Loucy (cell line): Measurements from ENCODE around the gene PDHB.
A peak's percentile ranks its signal among the peaks of the same experiment; 100 is the strongest.

ENCODE experiments used
- H2AFZ ChIP-seq: fragments of 200-600 bp; sonication (generic); 2 replicates; pipeline ENCODE4 v1.6.0; 2016; ENCODE audit warnings: antibody characterized with exemption, mild to moderate bottlenecking, low read length, moderate library complexity
- H3F3A ChIP-seq: fragments of 200-600 bp; 2 replicates; pipeline ENCODE4 v1.6.0; 2016; ENCODE audit warnings: antibody characterized with exemption, low read depth, mild to moderate bottlenecking
- H3K27me3 ChIP-seq: fragments of 200-600 bp; sonication (generic); 2 replicates; pipeline ENCODE4 v1.6.1; 2014; ENCODE audit warnings: low read length, mild to moderate bottlenecking; ENCODE audit not compliant: insufficient read depth, poor library complexity, severe bottlenecking
- H3K36me3 ChIP-seq: fragments of 200-600 bp; sonication (generic); 2 replicates; pipeline ENCODE4 v1.6.1; 2016; ENCODE audit warnings: low read length; ENCODE audit not compliant: insufficient read depth
- H3K4me1 ChIP-seq: fragments of 200-600 bp; sonication (generic); 2 replicates; pipeline ENCODE4 v1.5.1; 2014; ENCODE audit warnings: low read length, mild to moderate bottlenecking; ENCODE audit not compliant: insufficient read depth, poor library complexity, severe bottlenecking
- H3K4me2 ChIP-seq: fragments of 200-600 bp; sonication (generic); 2 replicates; pipeline ENCODE4 v1.6.0; 2014; ENCODE audit warnings: antibody characterized with exemption, low read length, low read depth, mild to moderate bottlenecking; ENCODE audit not compliant: poor library complexity, severe bottlenecking
- H3K4me3 ChIP-seq: fragments of 200-600 bp; sonication (generic); 2 replicates; pipeline ENCODE4 v1.5.1; 2014; ENCODE audit warnings: low read length, mild to moderate bottlenecking, mixed read lengths; ENCODE audit not compliant: poor library complexity, severe bottlenecking
- H3K79me2 ChIP-seq: fragments of 200-600 bp; sonication (generic); 2 replicates; pipeline ENCODE4 v1.6.1; 2014; ENCODE audit warnings: low read length; ENCODE audit not compliant: insufficient read depth
- H3K9ac ChIP-seq: fragments of 200-600 bp; sonication (generic); 2 replicates; pipeline ENCODE4 v1.6.0; 2014; ENCODE audit warnings: mild to moderate bottlenecking, low read depth, low read length, moderate library complexity; ENCODE audit not compliant: poor library complexity, severe bottlenecking
- H3K9me2 ChIP-seq: fragments of 200-600 bp; sonication (generic); replicated peaks from 2 replicates; pipeline ENCODE4 v1.6.1; 2016; ENCODE audit warnings: low read depth, low read length, mixed read lengths
- H3K9me3 ChIP-seq: fragments of 200-600 bp; sonication (generic); 2 replicates; pipeline ENCODE4 v1.6.1; 2014; ENCODE audit warnings: mild to moderate bottlenecking, antibody characterized with exemption, low read length, low read depth; ENCODE audit not compliant: insufficient read depth
- H4K20me1 ChIP-seq: fragments of 200-600 bp; sonication (generic); 2 replicates; pipeline ENCODE4 v1.6.0; 2014; ENCODE audit warnings: antibody characterized with exemption, low read length, mild to moderate bottlenecking; ENCODE audit not compliant: insufficient read depth, poor library complexity, severe bottlenecking
- CTCF ChIP-seq: fragments of 200-600 bp; sonication (generic); conservative IDR thresholded peaks from 2 replicates; pipeline ENCODE4 v1.5.1; 2014; ENCODE audit warnings: mild to moderate bottlenecking, antibody characterized with exemption, low read length
- EZH2phosphoT487 ChIP-seq: fragments of 200-600 bp; IDR thresholded peaks from 2 replicates; pipeline ENCODE4 v1.6.1; 2018; ENCODE audit warnings: antibody characterized with exemption, mild to moderate bottlenecking, moderate library complexity, borderline replicate concordance

PDHB gene

GRCh38 chr3:58473275-58473674 lies 39.6 kb upstream of the PDHB start:
- TF ChIP-seq CTCF (no peak), EZH2phosphoT487 (no peak)
- no peaks in the 10 kb centered on the region for H3K36me3 ChIP-seq
- no peaks in the 10 kb centered on the region for H3K9me3 ChIP-seq
- peaks cover 30% of the 10 kb centered on the region for H3K4me1 ChIP-seq
- H3K4me3 ChIP-seq, result no peak overlapping the region
- H3F3A ChIP-seq, result peaks cover 5% of the 10 kb centered on the region; the same call in 1 of the 2 replicates
- H4K20me1 ChIP-seq, result no peaks in the 10 kb centered on the region
- H3K27me3 ChIP-seq, result no peaks in the 10 kb centered on the region
- H3K9me2 ChIP-seq, result no peaks in the 10 kb centered on the region
- H3K4me2 ChIP-seq, result no peak overlapping the region
- H3K9ac ChIP-seq, result no peak overlapping the region
- H3K79me2 ChIP-seq, result no peaks in the 10 kb centered on the region
- no peak overlapping the region for H2AFZ ChIP-seq

- H3K9ac ChIP-seq, result no peak overlapping the region
- H3K4me3 ChIP-seq, result peak overlapping the region; percentile 2
- H3F3A ChIP-seq, result peaks cover 5% of the 10 kb centered on the region; the same call in 1 of the 2 replicates
- peaks cover 30% of the 10 kb centered on the region for H3K4me1 ChIP-seq
- no peaks in the 10 kb centered on the region for H3K36me3 ChIP-seq
- H4K20me1 ChIP-seq, result no peaks in the 10 kb centered on the region
- H3K79me2 ChIP-seq, result no peaks in the 10 kb centered on the region
- H3K9me3 ChIP-seq, result no peaks in the 10 kb centered on the region
- no peak overlapping the region for H2AFZ ChIP-seq
- H3K4me2 ChIP-seq, result peak overlapping the region; percentile 57
- no peaks in the 10 kb centered on the region for H3K9me2 ChIP-seq
- H3K27me3 ChIP-seq, result no peaks in the 10 kb centered on the region
- TF ChIP-seq CTCF (no peak), EZH2phosphoT487 (no peak)
These were observed 37.6 kb upstream of the PDHB start for GRCh38 chr3:58471025-58471887.

- Histone ChIP-seq H3F3A (peaks cover 5% of the 10 kb centered on the region; the same call in 1 of the 2 replicates), H3K4me1 (peaks cover 30% of the 10 kb centered on the region), H3K36me3 (no peaks in the 10 kb centered on the region), H3K4me3 (no peak overlapping the region), H3K9me2 (no peaks in the 10 kb centered on the region), H3K4me2 (peak overlapping the region; percentile 57), H3K27me3 (no peaks in the 10 kb centered on the region), H4K20me1 (no peaks in the 10 kb centered on the region), H3K79me2 (no peaks in the 10 kb centered on the region), H2AFZ (no peak overlapping the region), H3K9me3 (no peaks in the 10 kb centered on the region), H3K9ac (no peak overlapping the region)
- TF ChIP-seq EZH2phosphoT487, result no peak
- TF ChIP-seq CTCF, result no peak
These were observed 36.9 kb upstream of the PDHB start for GRCh38 chr3:58470363-58471024.
